ENCODE measurements around the gene C4orf51.

DNA sequence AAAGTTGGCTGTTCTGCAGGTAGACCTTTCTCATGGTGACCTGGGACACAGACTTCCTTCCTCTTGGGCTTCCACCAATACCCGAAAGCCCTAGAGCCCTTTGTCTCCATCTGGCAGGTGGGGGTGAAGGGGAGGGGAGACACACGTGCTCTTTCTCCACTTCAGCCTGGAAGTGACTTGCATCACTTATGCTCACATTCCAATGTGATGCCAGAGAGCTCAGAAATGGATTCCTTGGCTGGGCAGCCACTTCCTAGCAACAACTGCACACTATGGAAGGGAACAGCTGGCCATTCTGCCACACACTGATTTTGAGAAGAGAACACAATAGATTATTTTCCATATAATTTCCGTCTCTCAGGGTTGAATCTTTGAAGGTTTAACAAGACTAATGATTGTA lies 36.3 kb downstream of the C4orf51 start:
- TF ChIP-seq, protein P1, sequence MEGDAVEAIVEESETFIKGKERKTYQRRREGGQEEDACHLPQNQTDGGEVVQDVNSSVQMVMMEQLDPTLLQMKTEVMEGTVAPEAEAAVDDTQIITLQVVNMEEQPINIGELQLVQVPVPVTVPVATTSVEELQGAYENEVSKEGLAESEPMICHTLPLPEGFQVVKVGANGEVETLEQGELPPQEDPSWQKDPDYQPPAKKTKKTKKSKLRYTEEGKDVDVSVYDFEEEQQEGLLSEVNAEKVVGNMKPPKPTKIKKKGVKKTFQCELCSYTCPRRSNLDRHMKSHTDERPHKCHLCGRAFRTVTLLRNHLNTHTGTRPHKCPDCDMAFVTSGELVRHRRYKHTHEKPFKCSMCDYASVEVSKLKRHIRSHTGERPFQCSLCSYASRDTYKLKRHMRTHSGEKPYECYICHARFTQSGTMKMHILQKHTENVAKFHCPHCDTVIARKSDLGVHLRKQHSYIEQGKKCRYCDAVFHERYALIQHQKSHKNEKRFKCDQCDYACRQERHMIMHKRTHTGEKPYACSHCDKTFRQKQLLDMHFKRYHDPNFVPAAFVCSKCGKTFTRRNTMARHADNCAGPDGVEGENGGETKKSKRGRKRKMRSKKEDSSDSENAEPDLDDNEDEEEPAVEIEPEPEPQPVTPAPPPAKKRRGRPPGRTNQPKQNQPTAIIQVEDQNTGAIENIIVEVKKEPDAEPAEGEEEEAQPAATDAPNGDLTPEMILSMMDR (IDR thresholded peaks at IDR 0.05; ENCODE audit: borderline replicate concordance, extremely low read depth, low read length, poor library complexity, severe bottlenecking): no peak
- no peak for TF ChIP-seq EZH2 (IDR thresholded peaks at IDR 0.05; ENCODE audit: borderline replicate concordance, low read depth, low read length, severe bottlenecking)

Data from DND-41 (cell line).